HepG2 (cell line): Measurements from ENCODE around the gene LTBR. TPM values are rescaled to one million over a fixed set of nuclear protein-coding genes. Genes with fewer than 3 reads are reported as not detected.
A peak's percentile ranks its signal among the peaks of the same experiment; 100 is the strongest.

Source experiments
- ATAC-seq: fragments of 200-7000 bp; cut with Tn5 transposase; 3 replicates; pipeline ENCODE4 v1.9.1; 2020; ENCODE audit warnings: mild to moderate bottlenecking, moderate library complexity
- BruUV-seq: library from RNA; stranded (reverse); fragments of 400-500 nt; replicated peaks from 2 replicates; lab custom pipeline; 2021; lab: Mats Ljungman, UMichigan
- CTCF ChIA-PET: fragments of 300-600 bp; formaldehyde crosslinking; extraction: SDS; loops from one replicate; lab custom pipeline; 2021; ENCODE audit warnings: low total read pairs, inconsistent platforms, low intra/inter-chr PET ratio; lab: Yijun Ruan, JAX
- POLR2A ChIA-PET: fragments of 350-600 bp; sonication (Branson Sonifier 250); formaldehyde crosslinking; loops from one replicate; lab custom pipeline; 2020; ENCODE audit warnings: antibody characterized with exemption, inconsistent platforms; lab: Yijun Ruan, JAX
- DNase-seq: peaks from one replicate; pipeline ENCODE4 v3.0.0-alpha.2; 2015; ENCODE audit warnings: low spot score
- FAIRE-seq: peaks from 3 replicates; lab custom pipeline; 2011; peaks lifted over from hg19 to GRCh38; lab: Jason Lieb, UNC
- H2AFZ ChIP-seq: one replicate; pipeline ENCODE4 v1.6.1; 2011; ENCODE audit warnings: low read length, inconsistent platforms
- H3K27ac ChIP-seq: fragments of 300-600 bp; 3 replicates; pipeline ENCODE4 v1.8.0; 2011; ENCODE audit warnings: mixed run types, mild to moderate bottlenecking, mixed read lengths, low read length, inconsistent platforms; ENCODE audit not compliant: insufficient read depth; ENCODE audit errors: extremely low read length
- H3K27me3 ChIP-seq, 2 experiments: fragments of 200-600 bp in 1 of 2; 2 replicates in 1 of 2; 3 replicates in 1 of 2; pipeline versions ENCODE4 v1.6.0 to v1.8.0; 2011; ENCODE audit warnings: low read length in 2 of 2, mild to moderate bottlenecking in 2 of 2, moderate library complexity in 2 of 2, inconsistent platforms in 1 of 2; ENCODE audit not compliant: insufficient read depth in 2 of 2, control insufficient read depth in 1 of 2
- H3K36me3 ChIP-seq, 2 experiments: fragments of 200-600 bp in 1 of 2; replicated peaks in 1 of 2; 2 replicates in 1 of 2; 3 replicates in 1 of 2; pipeline versions ENCODE4 v1.5.1 to v1.8.0; 2011; ENCODE audit warnings: low read length in 2 of 2, inconsistent platforms in 1 of 2; ENCODE audit not compliant: insufficient read depth in 2 of 2, control insufficient read depth in 1 of 2
- H3K4me1 ChIP-seq: 2 replicates; pipeline ENCODE4 v1.5.1; 2012; ENCODE audit warnings: low read length, inconsistent platforms; ENCODE audit not compliant: insufficient read depth
- H3K4me2 ChIP-seq: 2 replicates; pipeline ENCODE4 v1.6.0; 2011; ENCODE audit warnings: low read depth, low read length, inconsistent platforms
- H3K4me3 ChIP-seq, 3 experiments: fragments of 200-600 bp in 1 of 3; sonication (generic), shearing (Covaris generic) in 1 of 3; replicated peaks in 1 of 3; 2 replicates each; pipeline ENCODE4 v1.5.1; 2011 to 2016; ENCODE audit warnings: low read length in 3 of 3, inconsistent platforms in 2 of 3, low read depth in 2 of 3, mild to moderate bottlenecking in 2 of 3, control low read depth in 1 of 3, mixed read lengths in 1 of 3; ENCODE audit not compliant: insufficient read depth in 1 of 3
- H3K79me2 ChIP-seq: one replicate; pipeline ENCODE4 v1.6.1; 2011; ENCODE audit warnings: low read length, inconsistent platforms; ENCODE audit not compliant: insufficient read depth
- H3K9ac ChIP-seq: 2 replicates; pipeline ENCODE4 v1.6.0; 2011; ENCODE audit warnings: mild to moderate bottlenecking, low read depth, low read length, inconsistent platforms; ENCODE audit not compliant: insufficient read depth
- H3K9me3 ChIP-seq: 2 replicates; pipeline ENCODE4 v1.5.1; 2012; ENCODE audit warnings: mild to moderate bottlenecking, low read length
- H4K20me1 ChIP-seq: 2 replicates; pipeline ENCODE4 v1.6.0; 2011; ENCODE audit warnings: inconsistent platforms, mild to moderate bottlenecking, low read length, moderate library complexity; ENCODE audit not compliant: insufficient read depth
- DMAP1 ChIP-seq: IDR thresholded peaks from 2 replicates; pipeline ENCODE4 v1.6.1; 2016
- DZIP1 ChIP-seq: sonication (generic); formaldehyde crosslinking; IDR thresholded peaks from 2 replicates; pipeline ENCODE4 v1.5.0; 2020; ENCODE audit warnings: mild to moderate bottlenecking, missing genetic modification reagents
- GATAD2A ChIP-seq: IDR thresholded peaks from 2 replicates; pipeline ENCODE4 v1.6.1; 2016
- HNF4A ChIP-seq: sonication (generic); formaldehyde crosslinking; IDR thresholded peaks from 2 replicates; pipeline ENCODE4 v1.4.0; 2020; ENCODE audit warnings: missing genetic modification reagents
- MNT ChIP-seq: fragments of 450-650 bp; IDR thresholded peaks from 2 replicates; pipeline ENCODE4 v1.6.1; 2016
- SALL1 ChIP-seq: sonication (generic); formaldehyde crosslinking; IDR thresholded peaks from 2 replicates; pipeline ENCODE4 v1.8.0; 2022; ENCODE audit warnings: mild to moderate bottlenecking, missing genetic modification reagents
- SMARCC2 ChIP-seq: fragments of 450-650 bp; IDR thresholded peaks from 2 replicates; pipeline ENCODE4 v1.6.1; 2017; ENCODE audit warnings: antibody characterized with exemption, mild to moderate bottlenecking
- SNAPC2 ChIP-seq: sonication (generic); formaldehyde crosslinking; IDR thresholded peaks from 2 replicates; pipeline ENCODE4 v1.8.1; 2022; ENCODE audit warnings: mild to moderate bottlenecking, missing genetic modification reagents
- TEAD3 ChIP-seq: optimal IDR thresholded peaks from 2 replicates; pipeline ENCODE3; 2016; ENCODE audit warnings: borderline replicate concordance
- ZBTB38 ChIP-seq: sonication (generic); formaldehyde crosslinking; IDR thresholded peaks from 2 replicates; pipeline ENCODE4 v1.5.1; 2020; ENCODE audit warnings: mild to moderate bottlenecking, missing genetic modification reagents
- ZNF275 ChIP-seq: sonication (generic); formaldehyde crosslinking; IDR thresholded peaks from 2 replicates; pipeline ENCODE4 v1.8.0; 2022; ENCODE audit warnings: missing genetic modification reagents, mild to moderate bottlenecking, inconsistent platforms, borderline replicate concordance
- ZNF546 ChIP-seq: sonication (generic); formaldehyde crosslinking; conservative IDR thresholded peaks from 2 replicates; pipeline ENCODE4 v1.8.1; 2023; ENCODE audit warnings: mild to moderate bottlenecking, missing genetic modification reagents
- ZNF629 ChIP-seq: sonication (generic); formaldehyde crosslinking; conservative IDR thresholded peaks from 2 replicates; pipeline ENCODE4 v1.5.0; 2020; ENCODE audit warnings: missing genetic modification reagents
- ZNF687 ChIP-seq: sonication (generic); formaldehyde crosslinking; IDR thresholded peaks from 2 replicates; pipeline ENCODE4 v1.5.1; 2020; ENCODE audit warnings: mild to moderate bottlenecking, missing genetic modification reagents, moderate library complexity
- ZNF703 ChIP-seq: sonication (generic); formaldehyde crosslinking; IDR thresholded peaks from 2 replicates; pipeline ENCODE4 v1.5.1; 2020; ENCODE audit warnings: missing genetic modification reagents, mild to moderate bottlenecking, moderate library complexity, borderline replicate concordance
- ZSCAN25 ChIP-seq: sonication (generic); formaldehyde crosslinking; IDR thresholded peaks from 2 replicates; pipeline ENCODE4 v1.8.0; 2022; ENCODE audit warnings: mild to moderate bottlenecking, missing genetic modification reagents
- WGBS: methylation state at CpG from one replicate; pipeline ENCODE4 v1.1.6; 2017; ENCODE audit warnings: low lambda C conversion rate; 5-methylcytosine and 5-hydroxymethylcytosine counted together
- in situ Hi-C: cut with HindIII; loops from 2 replicates; pipeline ENCODE4 v1.10.0; 2017; ENCODE audit warnings: low pct_unique_long_range_greater_than_20kb; ENCODE audit not compliant: extremely low pct_ligation_motif_present
- intact Hi-C: fragments of 100-400 bp; cut with micrococcal nuclease; formaldehyde crosslinking; loops from one replicate; pipeline ENCODE4 v1.10.0; 2022; ENCODE audit not compliant: unreplicated experiment
- polyA plus RNA-seq, 8 experiments: library from polyadenylated mRNA; depleted of rRNA in 3 of 8; stranded (reverse) in 7 of 8; unstranded in 1 of 8; fragments of >200 nt; fragmentation: Illumina TruSeq in 4 of 8; extraction: Trizol in 4 of 8; gene quantifications; 2 replicates each; pipeline versions ENCODE4 v1.2.1 to v1.2.3, GENCODE V29; 2011 to 2016; ENCODE audit warnings: low read depth in 4 of 8, missing spikeins in 1 of 8, mixed read lengths in 1 of 8; ENCODE audit not compliant: insufficient read depth in 1 of 8
- total RNA-seq, 5 experiments: library from RNA; depleted of rRNA; stranded (reverse); fragments of >200 nt; fragmentation: Illumina TruSeq; extraction: Trizol; gene quantifications; 2 replicates each; pipeline ENCODE4 v1.2.3, GENCODE V29; 2016; ENCODE audit warnings: low read depth in 1 of 5

LTBR gene
- total and polyA plus RNA-seq, 2 of the 13 experiments (the other 11 are each of a cell fraction or from before 2014, with no cell fraction given), result 31.4 to 34.8 TPM

GRCh38 chr12:6377667-6377994 is 6.3 kb upstream of the LTBR start:
- 24% methylated on average over 4 of the region's 4 CpGs for WGBS
- peak; percentile 9; the same call in 1 of the 3 replicates for ATAC-seq
- Histone ChIP-seq H3K9me3 (no peaks in the 10 kb centered on the region), H2AFZ (no peak overlapping the region), H3K27me3 (peaks cover 0 to 21% of the 10 kb centered on the region in 2 experiments; a peak in 3 of 5 replicates), H4K20me1 (no peaks in the 10 kb centered on the region), H3K4me2 (peak overlapping the region; percentile 98), H3K4me3 (peak overlapping the region; percentile 34 to 73 (median 57); a peak in 4 of 6 replicates), H3K9ac (peak overlapping the region; percentile 68; the same call in 1 of the 2 replicates), H3K79me2 (no peaks in the 10 kb centered on the region), H3K4me1 (peaks cover 68% of the 10 kb centered on the region), H3K36me3 (no peaks in the 10 kb centered on the region), H3K27ac (no peak overlapping the region)
- CTCF ChIA-PET, result no interaction called here
- no peak for DNase-seq
- in situ Hi-C loops, result no loop called here
- FAIRE-seq, result no peak
- POLR2A ChIA-PET, result interaction anchor here (0.7 to 4.9 kb wide), 5 partner anchors 15 to 74 kb away, joined by 3 to 33 read pairs (median 4); partner anchors contain the start of gene TAPBPL
- intact Hi-C loops, result loop anchor here (2.0 kb wide), 1 partner anchor 41 kb away; no protein-coding TSS in a partner anchor
- BruUV-seq, result no TSS peak
- TF ChIP-seq ZSCAN25 (peak; percentile 48; the same call in 1 of the 2 replicates), TEAD3 (peak; percentile 19), ZBTB38 (no peak), ZNF703 (CRISPR knock-in tag) (no peak), ZNF546 (CRISPR knock-in tag) (no peak), HNF4A (CRISPR knock-in tag) (peak; percentile 43; the same call in 1 of the 2 replicates), ZNF629 (peak; percentile 30), SALL1 (CRISPR knock-in tag) (peak; percentile 43), DZIP1 (no peak), MNT (no peak), SMARCC2 (no peak), ZNF275 (CRISPR knock-in tag) (no peak), SNAPC2 (no peak), ZNF687 (CRISPR knock-in tag) (0 out of 2 replicates have a peak, but pooled peaks have one; percentile 13), GATAD2A (peak; percentile 22; the same call in 1 of the 2 replicates), DMAP1 (CRISPR knock-in tag) (0 out of 2 replicates have a peak, but pooled peaks have one; percentile 1)
